ENCODE results near the gene FBXW4. TPM values are rescaled to one million over a fixed set of nuclear protein-coding genes. Genes with fewer than 3 reads are reported as not detected.

FBXW4 gene
- total RNA-seq, 4 donors from 2014 or later, result 28.0 to 106 (median 58.1) TPM

- no peak for TF ChIP-seq CTCF (IDR thresholded peaks at IDR 0.05)
- no peak for TF ChIP-seq POLR2A (IDR thresholded peaks at IDR 0.05)
- no peak overlapping the region for H3K4me3 ChIP-seq
- no peaks in the 10 kb centered on the region for H3K36me3 ChIP-seq
- H3K4me1 ChIP-seq, result no peaks in the 10 kb centered on the region
- H3K9me3 ChIP-seq, result no peaks in the 10 kb centered on the region
- no peaks in the 10 kb centered on the region for H3K27me3 ChIP-seq
- H3K27ac ChIP-seq, result no peak overlapping the region
- DNase-seq, result no peak
Measured at GRCh38 chr10:101563007-101563406, 132.0 kb downstream of the FBXW4 start.

- no peaks in the 10 kb centered on the region for H3K27me3 ChIP-seq
- no peaks in the 10 kb centered on the region for H3K9me3 ChIP-seq
- no peak for TF ChIP-seq POLR2A (IDR thresholded peaks at IDR 0.05)
- TF ChIP-seq CTCF (IDR thresholded peaks at IDR 0.05), result no peak
- H3K36me3 ChIP-seq, result no peaks in the 10 kb centered on the region
- H3K27ac ChIP-seq, result no peak overlapping the region
- no peaks in the 10 kb centered on the region for H3K4me1 ChIP-seq
- no peak overlapping the region for H3K4me3 ChIP-seq
- DNase-seq, result peak in 2 of 3 donors; percentile 8 to 32
Measured at GRCh38 chr10:101562231-101562630, 132.7 kb downstream of the FBXW4 start.

- H3K27ac ChIP-seq, result no peak overlapping the region
- no peaks in the 10 kb centered on the region for H3K27me3 ChIP-seq
- no peaks in the 10 kb centered on the region for H3K9me3 ChIP-seq
- DNase-seq, result no peak
- no peaks in the 10 kb centered on the region for H3K4me1 ChIP-seq
- no peak for TF ChIP-seq CTCF (IDR thresholded peaks at IDR 0.05)
- H3K36me3 ChIP-seq, result no peaks in the 10 kb centered on the region
- no peak overlapping the region for H3K4me3 ChIP-seq
Measured at GRCh38 chr10:101561068-101561915, 133.7 kb downstream of the FBXW4 start.

Small RNA genes lying within 50 kb of the gene (small RNA-seq; reads per million reads assigned to genes)
- gene MIR3158-1 (0 reads per million in 2 donors), gene RNU6-1165P (0 reads per million in 2 donors)

Other genes with a start within 250 kb of the FBXW4 start
- gene POLL, start 106.9 kb downstream of the FBXW4 start, total RNA-seq, result 10 to 100 TPM; 26.1 to 55.3 (median 41.2) TPM
- gene DPCD, start 106.8 kb downstream of the FBXW4 start, total RNA-seq, result 10 to 100 TPM in 2 of 4 donors, 1 to 10 TPM in 2; 2.3 to 14.0 (median 8.5) TPM
- gene FGF8, start 80.9 kb upstream of the FBXW4 start, total RNA-seq, result not detected
- gene NPM3, start 88.3 kb upstream of the FBXW4 start, total RNA-seq, result 10 to 100 TPM in 2 of 4 donors, 1 to 10 TPM in 2; 7.7 to 25.6 (median 11.2) TPM
- gene OGA, start 123.3 kb upstream of the FBXW4 start, total RNA-seq, result 100 to 1,000 TPM; 142 to 367 (median 173) TPM
- gene KCNIP2, start 148.6 kb upstream of the FBXW4 start, total RNA-seq, result 10 to 100 TPM in 1 of 4 donors, 1 to 10 TPM in 3; 3.5 to 11.6 (median 5.5) TPM